OCI-LY1 (cell line): ENCODE results near the gene DYNLT1.
"Not testable (repeated sequence)": the region's sequence is repeated elsewhere in the genome, so short reads cannot be mapped to it uniquely, and the experiment has no call there.

Experiments used
- H2AFZ ChIP-seq: fragments of 200-600 bp; sonication (generic), shearing (Covaris generic); 2 replicates; pipeline ENCODE4 v1.6.0; 2014; ENCODE audit warnings: antibody characterized with exemption, mild to moderate bottlenecking, low read length
- H3F3A ChIP-seq: fragments of 200-600 bp; sonication (generic), shearing (Covaris generic); 2 replicates; pipeline ENCODE4 v1.6.0; 2014; ENCODE audit warnings: mild to moderate bottlenecking, antibody characterized with exemption, low read length, moderate library complexity; ENCODE audit not compliant: insufficient read depth
- H3K27ac ChIP-seq: fragments of 200-600 bp; sonication (generic); 2 replicates; pipeline ENCODE4 v1.5.1; 2014; ENCODE audit warnings: low read length, mixed run types, mild to moderate bottlenecking, low read depth; ENCODE audit not compliant: poor library complexity, severe bottlenecking
- H3K27me3 ChIP-seq: fragments of 200-600 bp; sonication (generic); 2 replicates; pipeline ENCODE4 v1.6.0; 2014; ENCODE audit warnings: antibody characterized with exemption, mild to moderate bottlenecking, low read length, moderate library complexity; ENCODE audit not compliant: insufficient read depth
- H3K36me3 ChIP-seq: fragments of 200-600 bp; sonication (generic); 2 replicates; pipeline ENCODE4 v1.6.1; 2014; ENCODE audit warnings: mild to moderate bottlenecking, antibody characterized with exemption, low read length, moderate library complexity, mixed read lengths; ENCODE audit not compliant: insufficient read depth
- H3K4me1 ChIP-seq: fragments of 200-600 bp; sonication (generic); 2 replicates; pipeline ENCODE4 v1.5.1; 2014; ENCODE audit warnings: mild to moderate bottlenecking, low read length, moderate library complexity; ENCODE audit not compliant: insufficient read depth, severe bottlenecking
- H3K4me2 ChIP-seq: fragments of 200-600 bp; sonication (generic), shearing (Covaris generic); 2 replicates; pipeline ENCODE4 v1.6.1; 2014; ENCODE audit warnings: low read length
- H3K4me3 ChIP-seq: fragments of 200-600 bp; sonication (generic); 2 replicates; pipeline ENCODE4 v1.5.1; 2014; ENCODE audit warnings: low read length, low read depth, mild to moderate bottlenecking, mixed read lengths; ENCODE audit not compliant: poor library complexity, severe bottlenecking
- H3K79me2 ChIP-seq: fragments of 200-600 bp; shearing (Covaris generic); 2 replicates; pipeline ENCODE4 v1.6.1; 2016; ENCODE audit warnings: mixed run types, low read length, mixed read lengths; ENCODE audit not compliant: insufficient read depth
- H3K9ac ChIP-seq: fragments of 200-600 bp; sonication (generic), shearing (Covaris generic); 2 replicates; pipeline ENCODE4 v1.6.1; 2014; ENCODE audit warnings: mild to moderate bottlenecking, low read length, mixed read lengths
- H3K9me2 ChIP-seq: fragments of 200-600 bp; sonication (generic), shearing (Covaris generic); 2 replicates; pipeline ENCODE4 v1.6.1; 2014; ENCODE audit warnings: low read depth, mild to moderate bottlenecking, low read length, mixed read lengths
- H3K9me3 ChIP-seq: fragments of 200-600 bp; shearing (Covaris generic); 2 replicates; pipeline ENCODE4 v1.6.1; 2014; ENCODE audit warnings: low read length, mixed read lengths
- H4K20me1 ChIP-seq: fragments of 200-600 bp; sonication (generic), shearing (Covaris generic); 2 replicates; pipeline ENCODE4 v1.6.0; 2016; ENCODE audit warnings: mild to moderate bottlenecking, low read length; ENCODE audit not compliant: insufficient read depth
- CTCF ChIP-seq: fragments of 200-600 bp; sonication (generic), shearing (Covaris generic); IDR thresholded peaks from 2 replicates; pipeline ENCODE4 v1.5.1; 2017; ENCODE audit warnings: mild to moderate bottlenecking, antibody characterized with exemption, low read length, moderate library complexity, mixed read lengths
- EZH2 ChIP-seq: fragments of 200-600 bp; sonication (generic), shearing (Covaris generic); IDR thresholded peaks from 2 replicates; pipeline ENCODE4 v1.8.0; 2017; ENCODE audit warnings: borderline replicate concordance, mixed run types, mild to moderate bottlenecking, antibody characterized with exemption, low read length, moderate library complexity, mixed read lengths

The DYNLT1 gene

GRCh38 chr6:158661156-158661685 lies 16.7 kb upstream of the DYNLT1 start:
- H3K4me2 ChIP-seq: no peak overlapping the region
- no peak overlapping the region for H2AFZ ChIP-seq
- no peaks in the 10 kb centered on the region for H3K4me1 ChIP-seq
- TF ChIP-seq CTCF (no peak), EZH2 (no peak)
- H3K27me3 ChIP-seq: 0 out of 2 replicates have a peak, but pooled peaks cover 8% of the 10 kb centered on the region
- H3K36me3 ChIP-seq: no peaks in the 10 kb centered on the region
- no peaks in the 10 kb centered on the region for H3K9me3 ChIP-seq
- H3F3A ChIP-seq: no peaks in the 10 kb centered on the region
- no peaks in the 10 kb centered on the region for H3K79me2 ChIP-seq
- H3K27ac ChIP-seq: no peak overlapping the region
- no peaks in the 10 kb centered on the region for H4K20me1 ChIP-seq
- no peak overlapping the region for H3K9ac ChIP-seq
- no peaks in the 10 kb centered on the region for H3K9me2 ChIP-seq
- no peak overlapping the region for H3K4me3 ChIP-seq

- H3K4me2 ChIP-seq: no peak overlapping the region
Measured at GRCh38 chr6:158660333-158660754, 15.8 kb upstream of the DYNLT1 start.

GRCh38 chr6:158656986-158657385 lies 12.4 kb upstream of the DYNLT1 start:
- not testable (repeated sequence) for H2AFZ ChIP-seq, H3K79me2 ChIP-seq, H3K27me3 ChIP-seq, H3K36me3 ChIP-seq, H3K9me3 ChIP-seq, H3K9me2 ChIP-seq, H3K27ac ChIP-seq, H3F3A ChIP-seq, H3K4me2 ChIP-seq, H3K4me3 ChIP-seq, H3K4me1 ChIP-seq, H4K20me1 ChIP-seq, H3K9ac ChIP-seq

More at GRCh38 chr6:158660333-158660754, 15.8 kb upstream of the DYNLT1 start:
- H3K4me1 ChIP-seq: no peaks in the 10 kb centered on the region
- no peaks in the 10 kb centered on the region for H3K79me2 ChIP-seq
- TF ChIP-seq EZH2 (no peak), CTCF (peak; percentile 82)
- H3K9ac ChIP-seq: no peak overlapping the region
- 0 out of 2 replicates have a peak, but pooled peaks cover 8% of the 10 kb centered on the region for H3K27me3 ChIP-seq
- H4K20me1 ChIP-seq: no peaks in the 10 kb centered on the region
- H3K4me3 ChIP-seq: no peak overlapping the region
- no peaks in the 10 kb centered on the region for H3F3A ChIP-seq
- no peak overlapping the region for H3K27ac ChIP-seq
- H3K9me2 ChIP-seq: no peaks in the 10 kb centered on the region
- H3K9me3 ChIP-seq: no peaks in the 10 kb centered on the region
- no peaks in the 10 kb centered on the region for H3K36me3 ChIP-seq
- H2AFZ ChIP-seq: no peak overlapping the region
